ENCODE results near the gene DLGAP4.
A peak's percentile ranks its signal among the peaks of the same experiment; 100 is the strongest.

The DLGAP4 gene

DNA sequence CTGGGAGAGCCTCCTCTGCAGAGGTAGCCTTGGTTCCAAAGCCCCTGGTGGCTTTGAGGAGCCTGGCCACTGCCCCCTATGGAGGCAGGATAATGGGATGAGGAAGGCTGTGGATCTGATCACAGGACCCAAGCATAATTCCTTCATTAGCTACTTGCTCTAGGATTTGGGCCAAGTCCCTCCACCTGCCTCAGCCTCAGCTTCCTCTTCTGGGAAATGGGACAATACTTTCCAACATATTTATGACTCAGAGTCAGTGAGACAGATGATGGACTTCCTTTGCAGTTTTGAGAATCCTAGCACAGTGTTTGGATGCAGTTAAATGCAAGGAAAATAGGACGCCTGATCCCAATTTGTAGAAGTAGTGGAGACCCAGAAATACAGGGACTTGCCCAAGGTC, 171.3 kb downstream of the DLGAP4 start:
- TF ChIP-seq, protein P1, sequence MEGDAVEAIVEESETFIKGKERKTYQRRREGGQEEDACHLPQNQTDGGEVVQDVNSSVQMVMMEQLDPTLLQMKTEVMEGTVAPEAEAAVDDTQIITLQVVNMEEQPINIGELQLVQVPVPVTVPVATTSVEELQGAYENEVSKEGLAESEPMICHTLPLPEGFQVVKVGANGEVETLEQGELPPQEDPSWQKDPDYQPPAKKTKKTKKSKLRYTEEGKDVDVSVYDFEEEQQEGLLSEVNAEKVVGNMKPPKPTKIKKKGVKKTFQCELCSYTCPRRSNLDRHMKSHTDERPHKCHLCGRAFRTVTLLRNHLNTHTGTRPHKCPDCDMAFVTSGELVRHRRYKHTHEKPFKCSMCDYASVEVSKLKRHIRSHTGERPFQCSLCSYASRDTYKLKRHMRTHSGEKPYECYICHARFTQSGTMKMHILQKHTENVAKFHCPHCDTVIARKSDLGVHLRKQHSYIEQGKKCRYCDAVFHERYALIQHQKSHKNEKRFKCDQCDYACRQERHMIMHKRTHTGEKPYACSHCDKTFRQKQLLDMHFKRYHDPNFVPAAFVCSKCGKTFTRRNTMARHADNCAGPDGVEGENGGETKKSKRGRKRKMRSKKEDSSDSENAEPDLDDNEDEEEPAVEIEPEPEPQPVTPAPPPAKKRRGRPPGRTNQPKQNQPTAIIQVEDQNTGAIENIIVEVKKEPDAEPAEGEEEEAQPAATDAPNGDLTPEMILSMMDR (IDR thresholded peaks at IDR 0.05; ENCODE audit: control insufficient read depth, extremely low read depth, insufficient read depth), result no peak
- no peak overlapping the region for H3K4me3 ChIP-seq (ENCODE audit: low read depth, low read length)
- no peak for DNase-seq (ENCODE audit: low read depth)

DNA sequence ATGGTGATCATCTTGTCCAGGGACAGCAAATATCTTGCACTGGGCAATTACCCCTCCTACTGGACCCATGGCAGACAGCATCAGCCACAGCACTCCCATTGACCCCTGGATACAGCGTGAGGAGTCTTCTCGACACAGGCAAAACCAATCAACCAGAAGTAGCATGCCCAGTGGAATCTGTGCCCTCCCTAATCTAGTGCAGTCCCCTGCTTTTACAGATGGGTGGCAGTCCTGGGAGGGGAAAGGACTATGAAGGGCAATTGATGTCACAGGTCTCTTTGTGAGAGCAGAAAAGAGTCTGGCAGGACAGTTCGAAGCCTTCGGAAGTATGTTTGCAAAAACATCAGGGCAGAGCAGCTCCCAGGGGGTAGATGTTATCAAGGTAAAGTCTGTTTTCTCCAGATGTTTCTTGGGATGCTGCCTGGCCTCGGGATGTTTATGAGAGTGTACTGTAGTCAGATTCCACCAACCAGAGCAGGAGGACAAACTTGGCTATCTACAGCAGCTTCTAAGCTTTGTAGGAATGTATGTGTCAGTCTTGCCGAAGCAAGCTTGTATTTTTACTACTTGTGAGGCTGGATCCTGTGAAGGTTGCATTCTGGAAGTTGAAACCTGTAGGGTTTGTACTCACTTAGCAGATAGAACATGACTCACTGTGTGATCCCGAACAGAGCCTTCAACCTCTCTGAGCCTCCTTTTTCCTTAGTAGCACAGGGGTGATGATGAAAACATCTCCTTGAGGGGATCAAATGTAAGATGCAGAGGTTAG, 172.2 kb downstream of the DLGAP4 start:
- TF ChIP-seq, protein P1 (IDR thresholded peaks at IDR 0.05; ENCODE audit: control insufficient read depth, extremely low read depth, insufficient read depth), result no peak
- no peak for DNase-seq (ENCODE audit: low read depth)
- no peak overlapping the region for H3K4me3 ChIP-seq (ENCODE audit: low read depth, low read length)

DNA sequence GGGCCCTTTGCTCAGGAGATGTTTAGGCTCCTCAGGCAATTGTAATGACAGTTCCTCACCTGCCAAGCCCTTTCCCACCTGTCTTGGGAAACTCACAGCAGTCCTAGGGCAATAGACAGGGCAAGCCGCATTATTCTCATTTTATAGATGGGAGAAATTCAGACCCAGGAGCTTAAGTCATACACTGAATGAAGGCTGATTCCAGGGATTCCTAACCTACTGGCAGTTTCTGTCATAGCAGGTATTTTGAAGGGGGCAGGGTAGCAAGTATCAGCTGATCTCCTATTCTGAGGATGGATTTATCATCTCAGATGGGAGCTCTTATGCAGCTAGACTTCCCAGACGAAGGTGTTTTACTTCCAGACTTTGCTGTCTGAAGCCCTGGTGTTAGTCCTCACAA, 173.8 kb downstream of the DLGAP4 start:
- H3K4me3 ChIP-seq (ENCODE audit: low read depth, low read length), result no peak overlapping the region
- no peak for DNase-seq (ENCODE audit: low read depth)
- TF ChIP-seq, protein P1 (IDR thresholded peaks at IDR 0.05; ENCODE audit: control insufficient read depth, extremely low read depth, insufficient read depth), result no peak

DNA sequence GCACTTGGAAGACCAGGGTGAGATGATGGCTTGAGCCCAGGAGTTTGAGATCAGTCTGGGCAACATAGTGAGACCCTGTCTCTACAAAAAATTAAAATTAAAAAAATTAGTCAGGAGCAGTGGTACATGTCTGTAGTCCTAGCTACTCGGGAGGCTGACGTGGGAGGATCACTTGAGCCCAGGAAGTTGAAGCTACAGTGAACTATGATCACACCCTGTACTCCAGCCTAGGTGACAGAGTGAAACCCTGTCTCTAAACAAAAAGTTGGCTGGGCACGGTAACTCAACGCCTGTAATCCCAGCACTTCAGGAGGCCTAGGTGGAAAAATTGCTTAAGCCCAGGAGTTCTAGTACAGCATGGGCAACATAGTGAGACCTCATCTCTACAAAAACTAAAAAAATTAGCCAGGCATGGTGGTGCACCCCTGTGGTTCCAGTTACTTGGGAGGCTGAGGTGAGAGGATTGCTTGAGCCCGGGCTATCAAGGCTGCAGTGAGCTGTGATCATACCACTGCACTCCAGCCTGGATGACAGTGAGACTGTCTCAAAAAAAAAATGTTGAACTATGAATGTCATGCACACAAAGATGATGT, 174.4 kb downstream of the DLGAP4 start:
- no peak for DNase-seq (ENCODE audit: low read depth)
- TF ChIP-seq, protein P1 (IDR thresholded peaks at IDR 0.05; ENCODE audit: control insufficient read depth, extremely low read depth, insufficient read depth), result no peak

DNA sequence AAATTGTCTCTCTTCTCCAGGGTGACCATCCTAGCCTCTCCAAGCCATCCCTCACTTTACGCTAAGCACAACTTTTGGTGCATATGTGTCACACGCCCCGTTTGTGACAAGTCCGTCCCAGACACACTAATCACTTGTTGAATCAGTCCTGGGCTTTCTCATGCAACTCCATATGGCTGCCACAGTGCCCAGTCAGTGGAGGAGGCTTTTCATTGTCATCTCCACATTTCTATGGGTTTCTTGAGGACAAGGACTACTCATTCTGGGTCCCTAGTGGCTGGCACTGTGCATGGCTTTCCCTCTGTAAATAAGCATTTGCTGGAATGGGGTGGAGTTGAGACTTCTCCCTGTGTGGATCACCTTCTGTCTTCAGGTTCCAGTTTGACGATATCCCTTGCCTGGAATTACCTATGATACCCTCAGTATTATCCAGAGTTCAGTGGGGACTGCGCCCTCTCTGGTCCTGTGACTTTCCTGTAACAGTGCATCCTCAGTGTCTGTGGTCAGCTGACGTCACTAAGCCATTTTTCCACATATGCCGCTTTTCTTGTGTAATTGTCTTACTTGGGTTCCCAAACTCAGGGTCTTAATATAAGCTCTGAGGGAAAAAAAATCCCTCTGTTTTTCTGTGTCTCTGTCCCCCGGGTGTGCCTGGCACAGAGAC, 175.4 kb downstream of the DLGAP4 start:
- 0 out of 2 replicates have a peak overlapping the region, but pooled peaks have one; percentile 19 for H3K4me3 ChIP-seq (ENCODE audit: low read depth, low read length)
- TF ChIP-seq, protein P1 (IDR thresholded peaks at IDR 0.05; ENCODE audit: control insufficient read depth, extremely low read depth, insufficient read depth), result no peak
- DNase-seq (ENCODE audit: low read depth), result peak; percentile 48

More for the DNA sequence above, 174.4 kb downstream of the DLGAP4 start:
- H3K4me3 ChIP-seq (ENCODE audit: low read depth, low read length), result no peak overlapping the region

DNA sequence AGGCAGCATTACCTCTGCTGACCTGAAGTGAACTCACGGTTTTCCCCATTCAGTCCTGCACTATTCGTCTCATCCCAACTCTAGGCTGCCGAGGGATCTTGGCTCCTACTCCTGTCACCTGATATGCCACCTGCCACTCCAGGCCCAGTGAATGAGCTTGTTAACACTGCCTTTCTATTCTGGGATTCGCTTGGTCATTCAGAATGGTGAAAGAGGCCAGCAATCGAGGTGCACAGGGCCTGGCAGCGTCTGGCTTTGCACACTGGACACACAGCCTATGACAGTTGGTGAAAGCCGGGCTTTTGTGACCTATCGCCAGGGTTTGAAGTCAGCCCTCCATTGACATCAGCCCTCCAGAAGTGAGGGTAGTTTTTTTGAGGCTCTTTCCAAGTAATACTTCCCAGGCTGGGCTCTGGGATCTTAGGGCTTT, 175.9 kb downstream of the DLGAP4 start:
- H3K4me3 ChIP-seq (ENCODE audit: low read depth, low read length), result 0 out of 2 replicates have a peak overlapping the region, but pooled peaks have one; percentile 19
- TF ChIP-seq, protein P1 (IDR thresholded peaks at IDR 0.05; ENCODE audit: control insufficient read depth, extremely low read depth, insufficient read depth), result no peak
- peak; percentile 89 for DNase-seq (ENCODE audit: low read depth)
